AG10803 (cell line): ENCODE results near the gene CEP170B.
"Not testable (repeated sequence)": the region's sequence is repeated elsewhere in the genome, so short reads cannot be mapped to it uniquely, and the experiment has no call there.

ENCODE experiments used
- DNase-seq: peaks from one replicate; pipeline ENCODE4 v3.0.0; 2010; ENCODE audit warnings: low read depth
- H3K4me3 ChIP-seq: 2 replicates; pipeline ENCODE4 v1.5.1; 2011; ENCODE audit warnings: mild to moderate bottlenecking, low read length, control low read depth
- CTCF ChIP-seq: conservative IDR thresholded peaks from 2 replicates; pipeline ENCODE4 v1.5.1; 2011; ENCODE audit warnings: mild to moderate bottlenecking, low read length, control low read depth, inconsistent platforms

CEP170B gene

GRCh38 chr14:104856869-104857860 lies 7.9 kb upstream of the CEP170B start:
- TF ChIP-seq CTCF, result no peak
- DNase-seq, result no peak
- no peak overlapping the region for H3K4me3 ChIP-seq

- H3K4me3 ChIP-seq, DNase-seq: not testable (repeated sequence)
Observed at GRCh38 chr14:104857931-104858330, 7.1 kb upstream of the CEP170B start.

- no peak for DNase-seq
- no peak overlapping the region for H3K4me3 ChIP-seq
- TF ChIP-seq CTCF, result no peak
Observed at GRCh38 chr14:104858811-104859426, 6.1 kb upstream of the CEP170B start.

DNA sequence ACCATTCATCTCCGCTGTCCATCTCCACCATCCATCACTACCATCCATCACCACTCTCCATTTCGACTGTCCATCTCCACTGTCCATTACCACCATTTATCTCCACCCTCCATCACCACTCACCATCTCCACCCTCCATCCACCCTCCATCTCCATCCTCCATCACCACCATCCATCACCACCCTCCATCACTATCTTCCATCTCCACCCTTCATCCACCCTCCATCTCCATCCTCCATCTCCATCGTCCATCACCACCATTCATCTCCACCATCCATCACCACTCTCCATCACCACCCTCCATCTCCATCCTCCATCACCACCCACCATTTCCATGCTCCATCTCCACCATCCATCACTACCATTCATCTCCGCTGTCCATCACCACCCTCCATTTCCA lies 5.2 kb upstream of the CEP170B start:
- no peak for DNase-seq
- H3K4me3 ChIP-seq, result no peak overlapping the region
- no peak for TF ChIP-seq CTCF

DNA sequence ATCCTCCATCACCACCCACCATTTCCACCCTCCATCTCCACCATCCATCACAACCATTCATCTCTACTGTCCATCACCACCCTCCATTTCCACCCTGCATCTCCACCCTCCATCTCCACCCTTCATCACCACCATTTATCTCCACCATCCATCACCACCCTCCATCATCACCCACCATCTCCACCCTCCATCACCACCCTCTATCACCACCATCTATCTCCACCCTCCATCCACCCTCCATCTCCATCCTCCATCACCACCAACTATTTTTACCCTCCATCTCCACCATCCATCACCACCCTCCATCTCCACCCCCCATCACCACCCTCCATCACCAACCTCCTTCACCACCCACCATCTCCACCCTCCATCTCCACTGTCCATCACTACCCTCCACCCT lies 4.7 kb upstream of the CEP170B start:
- DNase-seq, result no peak
- TF ChIP-seq CTCF, result no peak
- no peak overlapping the region for H3K4me3 ChIP-seq

DNA sequence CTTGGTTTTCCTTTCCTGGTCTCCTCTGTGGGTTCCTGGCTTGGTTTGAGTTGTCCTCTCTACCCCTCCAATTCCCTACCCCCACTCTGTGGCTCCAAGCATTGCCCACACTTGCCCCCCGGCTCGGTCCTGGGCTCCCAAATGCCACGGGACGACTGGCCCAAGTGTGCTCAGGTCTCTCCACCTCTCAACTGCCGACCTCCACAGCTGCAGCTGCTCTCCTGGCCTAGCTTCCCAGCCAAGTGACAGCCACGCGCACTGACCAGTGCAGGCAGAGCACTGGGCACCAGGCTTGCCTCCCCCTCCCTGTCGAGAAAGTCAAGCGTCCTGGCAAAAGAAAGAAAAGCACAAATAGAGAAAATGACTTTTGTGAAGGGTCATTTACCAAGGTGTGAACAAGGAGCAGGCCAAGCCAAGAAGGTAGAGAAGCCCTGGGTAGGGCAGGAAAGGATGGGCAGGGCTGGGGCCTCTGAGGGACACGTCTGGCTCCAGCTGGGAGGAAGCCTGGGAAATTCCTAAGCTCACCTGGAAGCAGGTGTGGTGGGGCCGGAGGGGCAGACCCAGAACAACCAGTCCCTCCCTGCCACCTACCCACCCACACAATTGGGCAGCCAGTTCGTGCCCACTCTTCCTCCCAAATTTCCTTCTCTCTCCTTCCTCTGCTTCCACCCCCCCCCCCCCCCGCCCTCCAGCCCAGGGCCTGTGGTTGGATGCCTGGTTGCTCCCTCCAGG lies 1.8 kb upstream of the CEP170B start:
- H3K4me3 ChIP-seq, result no peak overlapping the region
- no peak for TF ChIP-seq CTCF
- no peak for DNase-seq

DNA sequence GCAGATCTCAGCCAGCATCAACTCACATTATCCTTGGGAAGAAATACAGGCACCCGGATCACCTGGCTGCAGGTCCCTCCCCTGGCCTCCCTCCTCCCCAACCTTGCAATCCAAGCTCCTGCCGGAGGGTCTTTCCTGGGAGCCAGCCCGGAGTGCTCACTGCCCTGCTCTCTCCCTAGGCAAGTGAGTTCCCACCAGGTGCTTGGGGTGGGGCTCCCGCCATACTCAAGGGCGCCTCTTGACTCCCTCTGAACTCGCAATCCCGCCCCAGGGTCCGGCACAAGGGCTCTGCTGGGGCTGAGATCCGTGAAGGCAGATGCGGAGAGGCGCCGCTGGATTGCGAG lies 1.2 kb upstream of the CEP170B start:
- DNase-seq, result no peak
- no peak for TF ChIP-seq CTCF
- H3K4me3 ChIP-seq, result no peak overlapping the region
